LNCaP clone FGC (cell line): Measurements from ENCODE around the gene GNG12.

Experiments used
- DNase-seq: peaks from one replicate; pipeline ENCODE4 v3.0.0-alpha.2; 2011; ENCODE audit warnings: low read depth
- H3K4me3 ChIP-seq: 2 replicates; pipeline ENCODE4 v1.5.1; 2011; ENCODE audit warnings: mild to moderate bottlenecking, low read depth, low read length, control low read depth
- TF ChIP-seq, protein P1 (sequence below): IDR thresholded peaks from 2 replicates; pipeline ENCODE4 v1.5.1; 2012; ENCODE audit warnings: mild to moderate bottlenecking; ENCODE audit not compliant: control insufficient read depth, insufficient read depth; ENCODE audit errors: extremely low read depth

Gene GNG12

DNA sequence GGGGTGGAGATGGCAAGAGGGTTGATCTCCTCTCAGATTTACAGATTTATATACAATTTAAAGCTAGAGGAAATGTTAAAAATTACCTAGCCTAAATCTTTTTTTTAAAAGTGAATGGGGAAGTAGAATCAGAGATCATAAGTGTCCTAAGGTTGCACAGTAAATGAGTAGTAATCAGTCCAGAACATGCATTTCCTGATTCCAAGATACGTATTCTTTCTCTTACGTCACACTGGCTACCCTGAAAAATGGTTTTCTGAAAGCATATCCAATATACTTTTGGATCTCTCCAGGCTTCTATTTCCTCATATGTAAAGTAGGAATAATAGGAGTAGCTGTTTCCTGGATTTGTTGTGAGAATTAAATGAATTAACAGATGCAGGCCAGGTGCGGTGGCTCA, 136.6 kb downstream of the GNG12 start:
- TF ChIP-seq, protein P1, sequence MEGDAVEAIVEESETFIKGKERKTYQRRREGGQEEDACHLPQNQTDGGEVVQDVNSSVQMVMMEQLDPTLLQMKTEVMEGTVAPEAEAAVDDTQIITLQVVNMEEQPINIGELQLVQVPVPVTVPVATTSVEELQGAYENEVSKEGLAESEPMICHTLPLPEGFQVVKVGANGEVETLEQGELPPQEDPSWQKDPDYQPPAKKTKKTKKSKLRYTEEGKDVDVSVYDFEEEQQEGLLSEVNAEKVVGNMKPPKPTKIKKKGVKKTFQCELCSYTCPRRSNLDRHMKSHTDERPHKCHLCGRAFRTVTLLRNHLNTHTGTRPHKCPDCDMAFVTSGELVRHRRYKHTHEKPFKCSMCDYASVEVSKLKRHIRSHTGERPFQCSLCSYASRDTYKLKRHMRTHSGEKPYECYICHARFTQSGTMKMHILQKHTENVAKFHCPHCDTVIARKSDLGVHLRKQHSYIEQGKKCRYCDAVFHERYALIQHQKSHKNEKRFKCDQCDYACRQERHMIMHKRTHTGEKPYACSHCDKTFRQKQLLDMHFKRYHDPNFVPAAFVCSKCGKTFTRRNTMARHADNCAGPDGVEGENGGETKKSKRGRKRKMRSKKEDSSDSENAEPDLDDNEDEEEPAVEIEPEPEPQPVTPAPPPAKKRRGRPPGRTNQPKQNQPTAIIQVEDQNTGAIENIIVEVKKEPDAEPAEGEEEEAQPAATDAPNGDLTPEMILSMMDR, result no peak
- H3K4me3 ChIP-seq, result no peak overlapping the region
- DNase-seq, result no peak

DNA sequence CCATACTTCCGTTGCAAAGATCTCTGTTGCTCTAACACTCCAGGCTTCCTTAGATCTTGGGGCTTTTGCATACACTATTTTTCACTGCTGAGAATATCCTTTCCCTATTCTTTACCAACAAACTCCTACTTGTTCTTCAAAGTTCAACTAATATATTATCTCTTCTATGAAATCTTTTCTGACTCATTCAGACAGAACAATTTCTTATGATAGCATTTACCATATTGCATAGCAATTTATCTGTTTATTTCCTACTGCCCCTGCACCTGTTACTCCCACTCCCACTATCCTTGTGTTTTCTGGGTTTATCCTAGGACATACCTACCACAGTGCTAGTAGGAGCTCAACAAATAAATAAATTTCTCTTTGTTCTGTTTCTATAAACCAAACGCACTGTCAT, 137.3 kb downstream of the GNG12 start:
- no peak for DNase-seq
- no peak overlapping the region for H3K4me3 ChIP-seq
- TF ChIP-seq, protein P1, result no peak

GRCh38 chr1:67691712-67692111, 141.6 kb downstream of the GNG12 start:
- TF ChIP-seq, protein P1, result no peak
- H3K4me3 ChIP-seq, result no peak overlapping the region
- DNase-seq, result no peak

DNA sequence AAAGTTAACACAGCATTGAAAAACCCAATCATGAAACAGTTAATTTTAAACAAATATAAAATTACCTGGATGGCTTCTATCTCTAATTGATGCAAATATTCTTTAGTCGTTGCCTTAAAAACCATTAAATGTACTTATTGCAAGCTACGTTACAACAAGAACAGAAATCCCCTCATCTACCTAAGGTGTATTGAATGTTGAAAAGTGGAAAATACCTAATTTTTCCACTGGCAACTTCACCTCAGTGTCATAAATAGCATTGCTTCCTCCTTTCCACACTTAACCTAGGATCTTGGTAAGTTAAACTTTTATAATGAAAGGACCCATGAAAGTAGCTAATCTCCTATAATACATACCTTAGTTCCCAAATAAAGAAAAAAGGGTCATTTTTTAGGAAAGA, 142.9 kb downstream of the GNG12 start:
- DNase-seq, result no peak
- H3K4me3 ChIP-seq, result no peak overlapping the region
- TF ChIP-seq, protein P1, result no peak

DNA sequence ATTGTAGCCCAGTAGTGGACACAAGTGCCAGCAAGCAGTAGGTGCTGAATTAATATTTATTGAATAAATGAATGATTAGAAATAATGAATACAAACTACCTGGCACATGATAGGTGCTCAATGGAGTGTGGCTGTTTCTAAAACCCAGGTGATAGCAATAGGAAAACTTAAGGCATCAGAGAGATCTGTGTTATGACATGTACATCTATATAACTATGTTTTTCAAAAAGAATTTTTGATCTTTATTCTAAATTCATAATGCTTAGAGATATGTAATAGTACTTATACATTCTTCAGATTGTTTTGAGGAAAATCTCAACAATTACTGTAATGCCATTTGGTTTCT, 143.3 kb downstream of the GNG12 start:
- no peak for DNase-seq
- TF ChIP-seq, protein P1, result no peak
- H3K4me3 ChIP-seq, result no peak overlapping the region

- DNase-seq, result no peak
Observed at GRCh38 chr1:67689267-67690017, 143.8 kb downstream of the GNG12 start.

More at GRCh38 chr1:67689267-67690017, 143.8 kb downstream of the GNG12 start:
- H3K4me3 ChIP-seq, result no peak overlapping the region
- TF ChIP-seq, protein P1, result no peak
